Measurements from ENCODE around the gene PTH1R.

The PTH1R gene

DNA sequence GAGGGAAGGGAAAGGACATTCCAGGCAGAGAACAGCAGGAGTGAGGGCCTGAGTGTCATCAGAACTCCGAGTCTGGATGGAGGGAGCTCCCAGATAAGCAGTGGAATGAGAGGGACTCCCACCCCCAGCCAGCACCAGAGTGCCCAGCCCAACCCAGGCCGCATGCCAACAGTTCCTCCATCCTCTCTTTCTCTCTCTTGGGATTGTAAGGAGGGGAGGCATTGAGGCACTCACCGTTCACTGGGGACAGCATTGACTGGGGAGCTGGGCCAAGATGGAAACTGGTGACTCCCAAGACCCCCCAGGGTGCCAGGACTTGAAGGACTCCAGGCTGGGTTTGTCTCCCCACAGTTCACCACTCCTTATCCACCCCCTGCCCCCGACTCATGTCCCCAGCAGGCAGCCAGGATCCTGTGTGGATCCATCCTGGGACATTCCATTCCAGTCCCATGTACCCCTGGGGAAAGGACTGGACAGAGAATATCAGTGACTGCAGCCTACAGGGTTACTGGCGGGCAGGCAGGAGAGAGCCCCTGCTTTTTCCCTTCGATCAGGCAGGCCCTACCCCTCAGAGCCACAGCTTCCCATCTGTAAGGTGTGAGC lies 15.7 kb downstream of the PTH1R start:
- H3K27ac Mint-ChIP-seq, result no peak overlapping the region
- H3K36me3 Mint-ChIP-seq, result no peaks in the 10 kb centered on the region
- H3K27me3 Mint-ChIP-seq, result peaks cover 19% of the 10 kb centered on the region
- H3K4me1 Mint-ChIP-seq (ENCODE audit: low read depth), result peaks cover 2% of the 10 kb centered on the region
- H3K4me3 Mint-ChIP-seq, result no peak overlapping the region
- H3K9me3 Mint-ChIP-seq (ENCODE audit: low read depth), result no peaks in the 10 kb centered on the region

DNA sequence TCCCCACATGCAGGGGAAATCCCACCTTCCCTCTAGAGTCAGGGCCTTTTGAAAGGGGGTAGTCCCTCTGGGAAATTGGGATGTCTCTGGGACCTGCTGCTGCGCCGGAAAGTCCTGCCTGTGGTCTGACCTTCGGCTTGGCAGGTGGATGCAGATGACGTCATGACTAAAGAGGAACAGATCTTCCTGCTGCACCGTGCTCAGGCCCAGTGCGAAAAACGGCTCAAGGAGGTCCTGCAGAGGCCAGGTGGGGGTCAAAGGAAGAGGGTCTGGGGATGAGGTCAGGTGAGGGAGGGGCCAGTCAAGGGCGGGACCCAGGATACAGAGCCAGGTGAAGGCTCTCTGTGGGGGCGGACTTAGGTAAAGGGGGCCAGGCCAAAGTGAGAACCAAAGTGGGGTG lies 16.2 kb downstream of the PTH1R start:
- no peaks in the 10 kb centered on the region for H3K9me3 Mint-ChIP-seq (ENCODE audit: low read depth)
- no peak overlapping the region for H3K27ac Mint-ChIP-seq
- no peak overlapping the region for H3K4me3 Mint-ChIP-seq
- H3K4me1 Mint-ChIP-seq (ENCODE audit: low read depth), result peaks cover 2% of the 10 kb centered on the region
- no peaks in the 10 kb centered on the region for H3K36me3 Mint-ChIP-seq
- H3K27me3 Mint-ChIP-seq, result peaks cover 19% of the 10 kb centered on the region

DNA sequence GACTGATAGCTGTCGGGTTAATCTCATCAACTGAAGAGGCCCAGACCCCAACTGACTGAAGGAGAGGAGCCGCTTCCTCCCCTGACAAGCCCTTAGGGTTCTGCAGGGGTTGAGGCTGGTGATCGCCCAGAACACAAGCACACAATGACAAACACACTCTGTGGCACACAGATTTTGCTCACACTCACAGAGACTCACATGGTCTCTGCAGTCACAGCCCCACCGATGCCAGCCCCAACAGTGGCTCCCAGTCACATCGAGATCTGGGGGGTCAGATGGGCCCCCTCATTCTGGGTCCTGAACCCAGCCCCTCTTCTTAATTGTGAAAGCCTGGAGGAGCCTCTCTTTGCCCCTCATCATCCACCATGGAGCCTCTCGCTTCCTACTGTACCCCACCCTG lies 16.7 kb downstream of the PTH1R start:
- H3K27ac Mint-ChIP-seq, result no peak overlapping the region
- H3K36me3 Mint-ChIP-seq, result no peaks in the 10 kb centered on the region
- H3K9me3 Mint-ChIP-seq (ENCODE audit: low read depth), result no peaks in the 10 kb centered on the region
- H3K4me3 Mint-ChIP-seq, result no peak overlapping the region
- peaks cover 4% of the 10 kb centered on the region for H3K4me1 Mint-ChIP-seq (ENCODE audit: low read depth)
- peaks cover 21% of the 10 kb centered on the region for H3K27me3 Mint-ChIP-seq

GRCh38 chr3:46895204-46895660 lies 17.7 kb downstream of the PTH1R start:
- H3K27me3 Mint-ChIP-seq, result peaks cover 21% of the 10 kb centered on the region
- H3K4me1 Mint-ChIP-seq (ENCODE audit: low read depth), result peaks cover 4% of the 10 kb centered on the region
- H3K27ac Mint-ChIP-seq, result no peak overlapping the region
- no peaks in the 10 kb centered on the region for H3K9me3 Mint-ChIP-seq (ENCODE audit: low read depth)
- no peak overlapping the region for H3K4me3 Mint-ChIP-seq
- H3K36me3 Mint-ChIP-seq, result no peaks in the 10 kb centered on the region

GRCh38 chr3:46895761-46896160 lies 18.2 kb downstream of the PTH1R start:
- no peak overlapping the region for H3K27ac Mint-ChIP-seq
- H3K4me3 Mint-ChIP-seq, result no peak overlapping the region
- H3K27me3 Mint-ChIP-seq, result peaks cover 19% of the 10 kb centered on the region
- no peaks in the 10 kb centered on the region for H3K36me3 Mint-ChIP-seq
- H3K9me3 Mint-ChIP-seq (ENCODE audit: low read depth), result no peaks in the 10 kb centered on the region
- H3K4me1 Mint-ChIP-seq (ENCODE audit: low read depth), result peaks cover 4% of the 10 kb centered on the region

GRCh38 chr3:46896386-46896785 lies 18.9 kb downstream of the PTH1R start:
- no peaks in the 10 kb centered on the region for H3K36me3 Mint-ChIP-seq
- H3K27me3 Mint-ChIP-seq, result peaks cover 15% of the 10 kb centered on the region
- H3K4me3 Mint-ChIP-seq, result no peak overlapping the region

GRCh38 chr3:46897031-46897430 lies 19.5 kb downstream of the PTH1R start:
- no peaks in the 10 kb centered on the region for H3K36me3 Mint-ChIP-seq
- no peak overlapping the region for H3K27ac Mint-ChIP-seq
- H3K27me3 Mint-ChIP-seq, result peaks cover 11% of the 10 kb centered on the region
- H3K4me3 Mint-ChIP-seq, result no peak overlapping the region
- peaks cover 4% of the 10 kb centered on the region for H3K4me1 Mint-ChIP-seq (ENCODE audit: low read depth)
- H3K9me3 Mint-ChIP-seq (ENCODE audit: low read depth), result no peaks in the 10 kb centered on the region

More at GRCh38 chr3:46896386-46896785, 18.9 kb downstream of the PTH1R start:
- Mint-ChIP-seq H3K27ac (no peak overlapping the region), H3K4me1 (ENCODE audit: low read depth) (peaks cover 4% of the 10 kb centered on the region), H3K9me3 (ENCODE audit: low read depth) (no peaks in the 10 kb centered on the region)

GRCh38 chr3:46897829-46898320 lies 20.4 kb downstream of the PTH1R start:
- H3K36me3 Mint-ChIP-seq, result no peaks in the 10 kb centered on the region
- peaks cover 2% of the 10 kb centered on the region for H3K4me1 Mint-ChIP-seq (ENCODE audit: low read depth)
- H3K9me3 Mint-ChIP-seq (ENCODE audit: low read depth), result no peaks in the 10 kb centered on the region
- no peak overlapping the region for H3K4me3 Mint-ChIP-seq
- no peak overlapping the region for H3K27ac Mint-ChIP-seq
- peaks cover 11% of the 10 kb centered on the region for H3K27me3 Mint-ChIP-seq

DNA sequence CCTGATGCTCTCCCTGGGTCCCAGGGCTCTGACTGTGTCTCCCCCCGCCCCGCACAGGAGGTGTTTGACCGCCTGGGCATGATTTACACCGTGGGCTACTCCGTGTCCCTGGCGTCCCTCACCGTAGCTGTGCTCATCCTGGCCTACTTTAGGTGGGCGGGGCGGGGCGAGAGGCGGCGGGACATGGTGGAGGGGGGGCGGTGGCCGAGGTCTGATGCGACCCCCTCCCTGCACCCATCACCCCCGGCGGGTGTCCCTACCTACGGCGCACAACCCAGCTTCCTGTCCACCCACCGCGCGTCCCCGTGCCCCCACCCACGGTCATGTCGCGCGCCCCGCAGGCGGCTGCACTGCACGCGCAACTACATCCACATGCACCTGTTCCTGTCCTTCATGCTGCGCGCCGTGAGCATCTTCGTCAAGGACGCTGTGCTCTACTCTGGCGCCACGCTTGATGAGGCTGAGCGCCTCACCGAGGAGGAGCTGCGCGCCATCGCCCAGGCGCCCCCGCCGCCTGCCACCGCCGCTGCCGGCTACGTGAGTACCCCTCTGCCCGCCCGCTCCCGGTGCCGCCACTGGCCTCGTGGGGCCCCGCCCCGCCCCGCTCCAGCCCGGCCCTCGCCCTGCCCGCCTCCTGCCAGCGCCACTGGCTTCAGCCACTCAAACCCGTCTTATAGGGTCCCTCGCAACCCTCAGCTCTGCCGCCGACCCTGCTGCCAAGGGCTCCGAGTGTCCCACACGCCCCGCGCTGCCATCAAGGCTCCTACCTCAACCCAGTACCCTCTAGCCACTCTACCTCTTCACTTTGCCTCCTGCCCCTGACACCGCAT lies 21.0 kb downstream of the PTH1R start:
- no peak overlapping the region for H3K4me3 Mint-ChIP-seq

GRCh38 chr3:46899151-46900006 lies 21.9 kb downstream of the PTH1R start:
- H3K4me3 Mint-ChIP-seq, result no peak overlapping the region
- no peak overlapping the region for H3K27ac Mint-ChIP-seq
- H3K27me3 Mint-ChIP-seq, result peaks cover 3% of the 10 kb centered on the region
- H3K4me1 Mint-ChIP-seq (ENCODE audit: low read depth), result peaks cover 2% of the 10 kb centered on the region
- no peaks in the 10 kb centered on the region for H3K9me3 Mint-ChIP-seq (ENCODE audit: low read depth)
- H3K36me3 Mint-ChIP-seq, result no peaks in the 10 kb centered on the region

More for the DNA sequence above, 21.0 kb downstream of the PTH1R start:
- Mint-ChIP-seq H3K4me1 (ENCODE audit: low read depth) (peaks cover 2% of the 10 kb centered on the region), H3K9me3 (ENCODE audit: low read depth) (no peaks in the 10 kb centered on the region), H3K36me3 (no peaks in the 10 kb centered on the region), H3K27ac (no peak overlapping the region), H3K27me3 (peaks cover 7% of the 10 kb centered on the region)

GRCh38 chr3:46900007-46900292 lies 22.4 kb downstream of the PTH1R start:
- H3K4me1 Mint-ChIP-seq (ENCODE audit: low read depth), result peaks cover 2% of the 10 kb centered on the region
- peaks cover 3% of the 10 kb centered on the region for H3K27me3 Mint-ChIP-seq
- H3K9me3 Mint-ChIP-seq (ENCODE audit: low read depth), result no peaks in the 10 kb centered on the region
- no peak overlapping the region for H3K27ac Mint-ChIP-seq
- H3K4me3 Mint-ChIP-seq, result no peak overlapping the region
- no peaks in the 10 kb centered on the region for H3K36me3 Mint-ChIP-seq

DNA sequence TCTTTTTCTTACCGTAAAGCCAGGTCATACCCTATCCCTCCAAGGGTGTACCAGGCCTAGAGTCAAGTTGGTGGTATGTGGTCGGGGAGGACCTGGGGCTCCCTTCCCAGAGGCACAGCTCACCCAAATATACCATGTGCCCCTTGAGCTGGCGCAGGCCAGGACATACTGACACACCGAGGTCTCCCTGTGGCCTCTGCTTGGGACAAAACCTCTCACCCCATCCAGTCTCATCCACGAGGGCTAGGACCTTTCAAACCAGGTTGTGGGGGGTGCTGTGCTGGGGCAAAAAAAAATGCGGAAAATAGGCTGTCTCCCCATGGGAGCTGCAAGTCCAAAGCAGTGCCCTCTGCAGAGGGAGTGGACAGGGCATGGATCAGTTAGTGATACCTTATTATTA lies 22.8 kb downstream of the PTH1R start:
- Mint-ChIP-seq H3K27ac (no peak overlapping the region), H3K9me3 (ENCODE audit: low read depth) (no peaks in the 10 kb centered on the region), H3K36me3 (no peaks in the 10 kb centered on the region), H3K4me1 (ENCODE audit: low read depth) (peaks cover 2% of the 10 kb centered on the region), H3K27me3 (peaks cover 2% of the 10 kb centered on the region), H3K4me3 (no peak overlapping the region)

DNA sequence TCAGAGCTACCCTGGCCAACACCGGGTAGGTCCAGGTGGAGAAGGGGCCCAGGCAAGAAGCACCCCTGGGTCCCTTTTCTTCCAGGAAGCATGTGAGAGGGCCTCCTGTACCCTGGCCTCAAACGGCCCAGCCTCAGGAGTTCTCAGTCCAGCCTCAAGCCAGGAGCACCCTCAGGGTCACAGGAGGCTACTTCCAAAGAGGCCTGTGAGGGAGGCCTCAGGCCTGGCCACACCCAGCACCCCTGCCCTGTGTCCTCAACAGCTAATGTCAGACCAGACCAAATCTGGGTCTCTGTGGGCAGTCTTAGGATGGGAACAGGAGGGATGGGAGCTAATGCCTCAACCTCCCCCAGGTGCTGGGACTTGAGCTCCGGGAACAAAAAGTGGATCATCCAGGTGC lies 23.5 kb downstream of the PTH1R start:
- Mint-ChIP-seq H3K4me3 (no peak overlapping the region), H3K9me3 (ENCODE audit: low read depth) (no peaks in the 10 kb centered on the region), H3K27me3 (peaks cover 2% of the 10 kb centered on the region), H3K36me3 (no peaks in the 10 kb centered on the region), H3K27ac (no peak overlapping the region), H3K4me1 (ENCODE audit: low read depth) (peaks cover 2% of the 10 kb centered on the region)

DNA sequence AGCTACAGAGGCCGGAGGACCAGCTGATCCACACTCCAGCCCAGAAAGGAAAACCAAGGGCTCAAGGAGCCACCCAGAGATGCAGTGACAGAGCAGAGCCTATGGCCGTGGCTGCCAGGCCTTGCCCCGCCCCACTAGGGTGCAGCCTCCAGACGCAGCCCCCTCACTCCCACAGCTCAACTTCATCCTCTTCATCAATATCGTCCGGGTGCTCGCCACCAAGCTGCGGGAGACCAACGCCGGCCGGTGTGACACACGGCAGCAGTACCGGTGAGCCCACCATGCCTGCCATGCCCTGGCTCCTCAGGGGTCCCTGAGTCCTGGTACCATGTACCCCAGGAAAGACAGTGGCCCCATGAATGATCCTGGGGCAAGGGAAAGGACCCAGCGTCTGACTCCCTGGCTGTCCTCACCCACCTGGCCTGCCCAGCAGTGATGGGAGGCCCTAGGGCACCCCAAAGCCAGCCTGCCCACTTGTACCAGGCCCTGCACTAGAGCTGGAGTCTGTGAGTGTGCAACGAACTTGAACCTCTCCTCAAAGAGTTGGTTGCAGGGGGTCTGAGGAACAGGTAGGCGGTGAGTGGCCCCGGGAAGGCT lies 24.2 kb downstream of the PTH1R start:
- Mint-ChIP-seq H3K27ac (no peak overlapping the region), H3K9me3 (ENCODE audit: low read depth) (no peaks in the 10 kb centered on the region), H3K36me3 (no peaks in the 10 kb centered on the region), H3K4me3 (no peak overlapping the region), H3K27me3 (peaks cover 2% of the 10 kb centered on the region), H3K4me1 (ENCODE audit: low read depth) (peaks cover 2% of the 10 kb centered on the region)

Measured in activated naive CD8-positive, alpha-beta T cell (primary cell).